Activated CD8-positive, alpha-beta memory T cell treated with anti-CD3 and anti-CD28 coated beads, Interleukin-2, amount 50 U/mL, for 1 hour (primary cell): ENCODE data around the gene LYPD6B.

Source experiments
- DNase-seq: peaks from one replicate; pipeline ENCODE4 v3.0.0-alpha.2; 2020; ENCODE audit errors: extremely low read depth

The LYPD6B gene

GRCh38 chr2:149070681-149071320, 32.3 kb downstream of the LYPD6B start:
- DNase-seq: no peak

- DNase-seq: no peak
These were observed 36.6 kb downstream of the LYPD6B start for GRCh38 chr2:149075105-149075504.

GRCh38 chr2:149075853-149076252, 37.4 kb downstream of the LYPD6B start:
- no peak for DNase-seq

- no peak for DNase-seq
These were observed 38.4 kb downstream of the LYPD6B start for GRCh38 chr2:149076863-149077412.

- no peak for DNase-seq
These were observed 39.4 kb downstream of the LYPD6B start for GRCh38 chr2:149077861-149078260.

GRCh38 chr2:149080099-149080498, 41.6 kb downstream of the LYPD6B start:
- DNase-seq: no peak

- no peak for DNase-seq
These were observed 42.5 kb downstream of the LYPD6B start for GRCh38 chr2:149080971-149081370.

GRCh38 chr2:149082079-149082478, 43.6 kb downstream of the LYPD6B start:
- no peak for DNase-seq

GRCh38 chr2:149082735-149083134, 44.2 kb downstream of the LYPD6B start:
- DNase-seq: no peak

GRCh38 chr2:149084924-149085795, 46.7 kb downstream of the LYPD6B start:
- no peak for DNase-seq

- no peak for DNase-seq
These were observed 49.3 kb downstream of the LYPD6B start for GRCh38 chr2:149087751-149088150.

- no peak for DNase-seq
These were observed 50.6 kb downstream of the LYPD6B start for GRCh38 chr2:149089068-149089467.

GRCh38 chr2:149090706-149091105, 52.2 kb downstream of the LYPD6B start:
- no peak for DNase-seq

- no peak for DNase-seq
These were observed 55.1 kb downstream of the LYPD6B start for GRCh38 chr2:149093579-149093978.

GRCh38 chr2:149094217-149095015, 55.9 kb downstream of the LYPD6B start:
- DNase-seq: no peak

- DNase-seq: no peak
These were observed 60.2 kb downstream of the LYPD6B start for GRCh38 chr2:149098701-149099100.

- no peak for DNase-seq
These were observed 60.8 kb downstream of the LYPD6B start for GRCh38 chr2:149099298-149099697.

- no peak for DNase-seq
These were observed 62.5 kb downstream of the LYPD6B start for GRCh38 chr2:149100739-149101699.

- no peak for DNase-seq
These were observed 63.3 kb downstream of the LYPD6B start for GRCh38 chr2:149101818-149102217.

GRCh38 chr2:149103081-149103620, 64.7 kb downstream of the LYPD6B start:
- no peak for DNase-seq

- no peak for DNase-seq
These were observed 65.7 kb downstream of the LYPD6B start for GRCh38 chr2:149104221-149104620.
